Activated T-cell treated with anti-CD3 and anti-CD28 coated beads, Interleukin-2, amount 50 U/mL, for 48 hours (primary cell): ENCODE results near the gene R3HDM1.
A peak's percentile ranks its signal among the peaks of the same experiment; 100 is the strongest.

ENCODE experiments used
- DNase-seq, 2 experiments: peaks; one replicate each; pipeline ENCODE4 v3.0.0-alpha.2; 2020

R3HDM1 gene

DNA sequence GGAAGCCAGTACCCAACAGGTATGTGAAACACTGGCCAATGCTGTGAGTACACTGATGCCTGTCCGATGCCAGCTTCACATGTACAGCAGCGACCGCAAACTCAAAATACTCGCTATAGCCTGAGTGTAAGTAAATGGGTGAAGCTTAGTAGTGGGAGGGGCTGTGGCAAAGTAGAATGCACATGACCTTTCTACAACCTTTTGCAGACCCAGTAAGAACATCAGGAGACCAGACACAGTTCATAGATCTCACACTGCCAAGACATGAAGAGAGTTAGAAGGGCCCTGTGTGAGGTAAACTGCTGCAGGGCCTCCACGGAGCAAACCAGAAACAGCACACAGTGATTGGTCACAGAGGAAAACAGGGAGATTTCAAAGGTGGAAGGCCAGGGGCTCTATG lies 201.3 kb downstream of the R3HDM1 start:
- DNase-seq = no peak

DNA sequence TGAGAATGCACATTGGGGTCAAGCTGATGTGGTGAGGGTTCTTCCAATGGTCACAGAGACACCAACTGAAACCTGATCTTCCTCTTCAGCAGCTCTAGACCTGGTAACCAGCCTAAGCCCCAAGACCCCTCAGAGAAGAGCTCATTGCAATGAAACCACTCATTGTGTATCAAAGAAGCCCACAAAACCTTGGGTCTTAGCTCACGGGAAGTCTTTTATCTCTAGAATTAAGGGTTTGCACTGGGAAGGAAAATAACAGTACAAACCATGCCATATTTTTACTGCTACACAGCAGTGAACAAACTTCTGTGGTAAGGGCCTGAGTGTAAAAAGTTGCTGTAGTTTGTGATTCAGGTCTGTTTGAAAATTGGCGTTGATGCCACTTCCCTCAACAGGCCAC lies 201.8 kb downstream of the R3HDM1 start:
- DNase-seq = no peak

DNA sequence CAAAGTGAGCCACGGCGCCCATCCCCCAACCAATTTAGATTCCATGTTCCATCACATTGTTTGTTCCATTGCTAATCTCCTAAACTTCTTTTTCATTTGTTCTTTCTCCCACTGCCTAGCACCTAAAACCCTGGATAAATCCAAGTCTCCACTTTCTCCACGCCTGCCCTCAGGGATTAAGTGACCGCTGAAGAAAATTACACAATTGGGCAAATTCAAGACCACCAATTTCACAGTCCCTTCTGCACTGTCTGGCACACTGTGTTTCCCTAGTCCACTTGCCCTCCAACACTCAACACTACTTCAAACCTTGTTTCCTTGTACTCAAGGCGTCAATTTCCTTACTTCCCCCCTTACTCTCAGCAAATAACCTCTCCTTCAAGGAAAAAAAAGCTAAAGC lies 205.3 kb downstream of the R3HDM1 start:
- no peak for DNase-seq

DNA sequence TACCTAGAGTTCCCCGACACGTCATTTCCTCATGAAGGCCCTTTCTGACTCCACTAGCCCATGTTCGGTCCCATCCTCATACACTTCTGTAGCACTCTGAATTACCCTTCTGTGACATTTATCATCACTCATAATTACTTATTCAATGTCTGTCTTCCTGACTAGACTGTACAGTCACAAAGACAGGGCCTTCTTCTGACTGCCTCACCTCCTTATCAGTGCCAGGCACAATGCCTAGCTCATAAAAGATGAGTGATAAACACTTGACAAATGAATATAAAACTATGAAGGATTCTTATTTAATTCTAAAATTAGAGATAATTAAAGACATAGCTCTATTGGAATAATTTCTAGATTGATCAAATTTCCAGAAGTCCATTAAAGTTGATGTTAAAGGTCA lies 208.9 kb downstream of the R3HDM1 start:
- DNase-seq = no peak

DNA sequence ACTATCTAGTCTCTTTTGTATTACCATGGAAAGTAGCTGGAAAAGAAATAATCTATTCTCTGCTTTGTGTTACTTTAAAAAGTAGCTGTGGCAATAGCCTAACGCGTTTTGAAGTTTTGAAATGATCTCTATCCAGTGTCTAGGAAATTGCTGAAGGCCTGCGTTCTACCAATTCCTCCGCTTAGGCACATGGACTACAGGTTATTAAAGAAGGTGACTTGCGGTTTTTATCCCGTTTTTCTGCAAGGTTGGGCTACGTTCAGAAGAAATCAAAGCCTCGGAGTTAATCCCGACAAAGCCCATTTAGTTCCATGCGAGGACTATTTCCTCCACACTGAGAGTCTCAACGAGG lies 209.7 kb downstream of the R3HDM1 start:
- DNase-seq = no peak

DNA sequence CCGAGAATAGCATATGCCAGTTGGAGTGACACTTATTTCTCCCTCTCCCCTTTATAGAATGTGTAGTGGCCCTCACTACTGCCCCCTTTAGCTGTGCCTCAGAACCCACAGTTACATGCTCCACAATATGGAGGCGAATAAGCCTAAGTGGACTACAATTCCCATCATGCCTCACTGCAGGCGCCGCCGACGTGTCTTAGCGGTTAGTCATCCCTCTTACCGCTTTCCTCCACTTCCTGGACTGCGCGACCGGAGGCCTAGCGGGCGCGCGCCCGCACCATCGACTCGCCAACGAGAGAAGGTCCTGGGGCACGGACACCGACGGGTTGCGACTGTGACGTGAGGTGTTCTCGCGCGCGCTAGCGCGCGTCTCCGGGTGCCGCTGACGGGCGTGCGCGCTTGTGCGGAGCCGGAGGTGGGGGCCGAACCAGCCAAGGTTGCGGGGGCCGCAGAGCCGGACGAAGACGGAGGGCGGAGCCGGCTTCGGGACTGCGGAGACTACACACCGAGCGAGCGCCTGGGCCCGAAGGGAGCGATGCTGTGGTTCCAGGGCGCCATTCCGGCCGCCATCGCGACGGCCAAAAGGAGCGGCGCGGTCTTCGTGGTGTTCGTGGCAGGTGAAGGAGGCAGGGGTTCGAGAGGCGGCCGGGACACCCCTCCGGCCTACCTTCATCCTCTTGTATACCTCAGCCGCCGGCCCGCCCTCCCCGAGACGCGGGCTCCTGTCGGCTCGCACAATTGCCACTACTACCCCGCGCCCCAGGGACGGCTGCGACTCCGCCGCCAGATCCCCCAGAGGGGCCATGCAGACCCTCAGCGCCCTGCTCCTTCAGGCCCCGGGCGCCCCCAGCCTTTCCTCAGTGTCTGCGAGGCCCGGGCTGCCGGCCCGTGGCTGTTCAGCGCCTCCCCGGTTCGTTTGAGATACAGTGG lies 210.4 kb downstream of the R3HDM1 start, which contains the start of gene UBXN4:
Gene UBXN4 (plus strand): TSS at position 461 of the 930 bp plus-strand sequence. CDS start 75 bp downstream, at position 536.
- DNase-seq = peak; percentile 96 to 98

DNA sequence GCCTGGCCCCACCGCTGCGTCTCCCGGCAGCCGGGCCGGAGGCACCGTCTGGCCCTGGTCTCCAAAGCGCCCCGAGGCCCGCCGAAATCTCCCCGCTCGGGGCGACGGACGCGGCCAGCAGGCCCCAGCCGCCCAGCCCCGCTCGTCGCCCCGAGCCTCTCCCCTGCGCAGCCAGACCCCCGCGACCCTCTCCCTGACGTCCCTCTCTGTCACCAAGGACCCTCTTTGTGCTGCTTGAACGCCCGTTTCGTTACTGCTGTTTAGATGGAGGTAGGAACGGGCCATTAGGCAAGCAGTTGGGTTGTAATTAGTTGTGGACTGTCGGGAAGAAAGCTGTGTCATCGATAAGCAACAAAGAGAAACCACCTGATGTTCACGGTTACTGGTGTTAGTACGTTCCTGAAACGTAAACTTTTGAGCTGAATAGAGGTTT lies 211.1 kb downstream of the R3HDM1 start:
- DNase-seq = peak; percentile 67 to 73

DNA sequence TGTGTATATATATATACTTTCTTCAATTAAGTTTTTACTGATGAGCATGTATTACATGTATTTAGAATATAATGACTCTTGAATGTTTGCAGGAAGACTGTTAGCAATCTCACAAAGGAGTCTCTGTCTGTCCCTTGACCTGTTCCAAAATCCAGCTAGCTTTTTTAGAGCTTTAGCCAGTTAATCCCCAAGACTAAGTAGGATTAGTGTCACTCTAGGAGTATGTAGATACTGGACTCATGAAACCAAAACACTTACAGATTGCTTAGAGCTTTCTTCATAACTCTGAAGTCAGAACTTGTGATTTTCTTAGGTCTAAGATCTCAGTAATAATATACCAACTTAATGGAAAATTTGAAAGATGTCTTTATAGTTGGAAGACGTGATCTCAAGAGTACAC lies 212.6 kb downstream of the R3HDM1 start:
- no peak for DNase-seq

DNA sequence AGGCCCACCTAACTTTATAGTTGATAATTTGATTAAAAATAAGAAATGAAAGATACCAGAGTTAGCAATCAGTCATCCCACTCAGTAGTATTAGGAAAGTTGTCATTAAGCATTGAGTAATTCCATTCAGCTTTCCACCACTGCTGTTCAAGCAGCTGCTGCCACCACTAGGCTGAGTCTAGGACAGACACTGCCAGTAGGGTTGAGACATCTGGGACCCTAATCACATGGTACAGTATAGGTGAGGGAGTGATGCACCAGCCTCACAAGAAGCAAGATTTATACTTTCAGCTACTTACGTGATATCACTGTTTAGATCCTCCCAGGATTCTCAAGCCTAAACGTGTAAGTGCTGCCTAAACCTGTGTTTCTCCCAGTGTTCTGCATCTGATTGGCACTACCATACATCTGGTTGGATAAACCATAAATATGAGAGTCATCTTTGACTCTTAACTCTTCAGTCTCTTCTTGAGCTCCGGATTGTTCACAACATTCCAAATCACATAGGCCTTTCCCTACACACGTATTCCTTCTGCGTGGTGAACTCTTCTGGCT lies 213.6 kb downstream of the R3HDM1 start:
- peak; percentile 37 to 48 for DNase-seq

DNA sequence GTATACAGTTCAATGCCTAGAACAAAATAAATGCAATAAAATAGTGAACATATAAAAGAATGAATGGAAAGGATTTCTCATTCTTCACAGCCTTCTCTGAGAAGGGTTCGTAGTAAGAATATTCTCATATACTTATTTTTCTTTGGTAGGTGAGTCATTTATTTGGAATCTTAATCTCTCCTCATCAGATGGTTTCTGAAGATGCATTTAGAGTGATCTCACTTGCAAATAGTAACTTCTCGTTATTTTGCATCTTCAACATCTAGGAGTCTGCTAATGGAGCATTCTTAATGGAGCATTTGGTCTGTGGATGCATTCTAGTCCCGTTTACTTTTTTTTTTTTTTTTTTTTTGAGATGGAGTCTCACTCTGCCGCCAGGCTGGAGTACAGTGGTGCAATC lies 214.3 kb downstream of the R3HDM1 start:
- DNase-seq = no peak

DNA sequence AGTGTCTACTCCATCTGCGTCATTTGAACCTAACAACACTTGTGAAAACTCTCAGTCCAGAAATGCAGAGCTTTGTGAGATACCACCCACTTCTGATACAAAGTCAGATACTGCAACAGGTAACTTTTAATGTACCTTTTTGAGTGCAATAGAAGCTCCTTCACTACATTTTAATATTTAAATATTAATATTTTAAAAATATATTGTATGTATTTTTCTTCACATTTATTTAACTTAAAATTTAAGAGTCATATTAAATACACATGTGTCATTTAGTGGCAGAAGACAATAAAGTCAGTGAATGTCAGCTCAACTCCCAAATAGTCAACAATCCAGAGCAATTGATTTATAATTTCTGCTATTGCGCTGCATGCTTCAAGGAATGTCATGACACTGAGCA lies 224.3 kb downstream of the R3HDM1 start:
- DNase-seq = no peak

DNA sequence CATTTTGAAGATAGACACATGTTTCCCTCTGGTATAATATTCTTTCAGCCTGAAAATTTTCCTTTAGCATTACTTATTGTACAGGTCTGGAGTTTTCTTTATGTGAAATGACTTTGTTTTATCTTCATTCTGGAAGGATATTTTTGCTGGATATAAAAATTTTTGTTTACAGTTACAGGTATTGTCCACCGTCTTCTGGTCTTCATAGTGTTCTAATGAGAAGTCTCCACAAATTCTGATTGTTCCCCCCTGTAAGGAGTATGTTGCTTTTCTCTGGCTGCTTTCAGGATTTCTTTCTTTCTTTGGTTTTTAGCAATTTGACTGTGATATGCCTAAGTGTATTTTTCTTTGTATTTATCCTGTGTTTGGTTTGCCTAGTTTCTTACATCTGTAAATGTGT lies 225.4 kb downstream of the R3HDM1 start:
- no peak for DNase-seq

DNA sequence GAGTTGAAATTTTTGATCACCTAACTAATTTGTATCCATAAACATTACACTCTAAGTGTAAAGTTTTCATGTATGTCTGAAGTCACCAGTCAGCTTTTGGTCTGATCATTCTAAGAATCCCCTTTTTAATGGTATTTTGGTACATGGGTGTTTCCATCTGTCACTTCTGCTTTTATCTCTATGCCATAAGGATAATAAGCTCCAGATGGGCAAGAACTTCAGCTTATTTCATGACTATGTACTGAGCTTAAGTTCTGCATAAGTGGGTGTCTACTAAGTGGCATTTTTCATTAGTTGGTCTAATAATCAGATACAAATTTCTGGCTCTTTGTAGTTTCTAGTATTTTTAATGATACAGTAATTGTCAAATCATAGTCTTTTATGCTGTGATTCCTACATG lies 230.7 kb downstream of the R3HDM1 start:
- no peak for DNase-seq

DNA sequence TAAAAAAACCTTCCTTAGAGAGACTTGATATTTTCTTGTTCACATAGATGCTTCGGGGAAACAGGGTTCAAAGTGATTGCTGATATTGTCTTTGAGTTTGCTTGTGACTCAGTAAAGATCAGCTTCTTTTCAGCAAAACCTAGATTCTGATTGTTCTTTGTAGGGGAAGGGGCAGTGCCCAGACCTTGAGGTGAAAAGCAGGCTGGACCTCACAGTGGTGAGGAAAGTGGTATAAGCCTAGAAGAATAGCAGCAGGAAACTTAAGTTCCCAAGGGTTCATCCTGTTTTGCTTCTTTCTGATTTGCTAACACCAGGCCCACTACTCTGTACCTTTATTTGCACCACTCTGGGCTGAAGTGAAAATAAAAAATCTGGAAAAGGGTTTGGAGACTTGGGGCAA lies 231.2 kb downstream of the R3HDM1 start:
- DNase-seq = no peak

DNA sequence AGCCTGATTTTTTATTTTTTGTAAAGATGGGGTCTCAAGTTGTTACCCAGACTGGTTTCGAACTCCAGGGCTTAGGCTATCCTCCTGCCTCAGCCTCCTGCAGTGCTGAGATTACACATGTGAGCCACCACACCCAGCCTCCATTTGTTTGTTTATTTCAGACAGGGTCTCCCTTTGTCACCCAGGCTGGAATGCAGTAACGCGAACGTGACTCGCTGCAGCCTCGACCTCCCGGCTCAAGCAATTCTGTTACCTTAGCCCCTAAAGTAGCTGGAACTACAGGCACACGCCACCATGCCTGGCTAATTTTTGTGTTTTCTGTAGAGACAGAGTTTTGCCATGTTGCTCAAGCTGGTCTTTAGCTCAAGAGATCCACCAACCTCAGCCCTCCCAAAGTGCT lies 237.6 kb downstream of the R3HDM1 start:
- DNase-seq = no peak

DNA sequence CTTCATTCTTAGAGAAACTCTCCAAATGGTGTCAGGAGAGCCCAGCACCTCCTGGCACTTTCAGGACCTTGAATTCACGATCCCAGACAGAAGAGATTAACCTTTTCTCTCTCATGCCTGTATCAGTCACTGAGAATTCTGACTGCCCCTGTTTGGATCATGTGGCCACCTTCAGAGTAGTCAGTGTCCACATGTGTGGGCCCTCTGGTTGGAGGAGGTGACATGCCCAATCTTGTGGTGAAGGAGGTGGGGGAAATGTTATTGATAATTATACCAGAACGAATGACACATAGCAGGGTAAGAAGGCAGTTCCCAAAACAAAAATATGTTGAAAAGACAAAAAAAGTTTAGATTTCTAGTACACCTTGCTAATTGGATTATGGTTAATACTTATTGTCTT lies 242.0 kb downstream of the R3HDM1 start:
- no peak for DNase-seq

DNA sequence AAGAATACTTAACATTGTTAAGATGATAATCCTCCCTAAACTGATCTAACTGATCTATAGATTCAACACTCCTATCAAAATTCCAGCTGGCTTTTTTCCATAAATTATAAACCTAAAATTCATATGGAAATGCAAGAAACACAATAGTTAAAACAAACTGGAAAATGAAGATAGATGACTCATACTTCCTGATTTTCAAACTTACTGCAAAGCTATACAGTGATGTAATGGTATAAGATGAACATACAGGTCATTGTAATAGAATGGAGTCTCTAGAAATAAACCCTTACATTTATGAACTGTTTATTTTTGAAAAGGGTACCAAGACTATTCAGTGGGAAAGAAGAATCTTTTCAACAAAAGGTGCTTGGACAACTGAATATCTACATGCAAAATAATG lies 242.6 kb downstream of the R3HDM1 start:
- DNase-seq = no peak
